ENCODE data around the gene ASPA.

The ASPA gene

DNA sequence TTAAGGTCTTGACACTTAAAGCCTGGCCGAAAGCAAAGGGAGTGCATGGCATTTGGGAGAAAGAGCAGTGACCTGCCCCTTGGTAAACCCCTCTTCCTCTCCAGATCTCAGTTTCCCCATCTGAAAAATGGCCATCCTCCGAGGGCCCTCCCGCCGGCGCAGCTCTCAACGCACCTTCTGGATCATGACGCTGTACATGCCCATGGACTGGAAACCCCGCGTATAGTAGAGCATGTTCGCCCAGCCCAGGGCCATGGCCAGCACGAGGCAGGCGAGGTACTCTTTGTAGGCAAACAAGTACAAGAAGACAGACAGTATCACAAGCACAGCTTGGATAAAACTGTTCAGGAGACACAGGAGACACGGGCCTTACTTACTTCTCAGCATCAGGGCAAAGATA lies 48.2 kb downstream of the ASPA start:
- Mint-ChIP-seq H3K27ac (no peak overlapping the region), H3K4me3 (no peak overlapping the region)

DNA sequence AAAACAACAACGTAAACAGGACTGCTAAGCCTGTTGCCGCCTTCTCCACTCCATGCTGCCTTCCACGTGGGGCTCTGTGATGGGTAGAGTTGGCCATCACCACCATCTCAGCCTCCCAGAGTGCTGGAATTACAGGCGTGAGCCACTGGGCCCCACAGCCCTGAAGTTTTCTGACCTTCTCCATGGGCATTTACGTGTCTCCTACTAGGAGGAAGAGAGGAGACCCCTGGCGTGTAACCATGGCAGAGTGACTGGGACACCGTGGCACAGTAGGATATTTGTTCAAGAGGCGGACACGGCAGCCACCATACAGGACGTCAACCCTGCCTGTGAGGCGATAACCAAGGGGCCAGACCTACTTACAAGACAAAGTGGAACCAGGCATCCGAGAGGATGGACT lies 50.7 kb downstream of the ASPA start:
- no peak overlapping the region for H3K4me3 Mint-ChIP-seq

More for the DNA sequence above, 48.2 kb downstream of the ASPA start:
- no peak for DNase-seq
- no peaks in the 10 kb centered on the region for H3K36me3 Mint-ChIP-seq (ENCODE audit: low read depth)
- peaks cover 11% of the 10 kb centered on the region for H3K27me3 Mint-ChIP-seq (ENCODE audit: low read depth, poor library complexity)
- TF ChIP-seq, protein P1, sequence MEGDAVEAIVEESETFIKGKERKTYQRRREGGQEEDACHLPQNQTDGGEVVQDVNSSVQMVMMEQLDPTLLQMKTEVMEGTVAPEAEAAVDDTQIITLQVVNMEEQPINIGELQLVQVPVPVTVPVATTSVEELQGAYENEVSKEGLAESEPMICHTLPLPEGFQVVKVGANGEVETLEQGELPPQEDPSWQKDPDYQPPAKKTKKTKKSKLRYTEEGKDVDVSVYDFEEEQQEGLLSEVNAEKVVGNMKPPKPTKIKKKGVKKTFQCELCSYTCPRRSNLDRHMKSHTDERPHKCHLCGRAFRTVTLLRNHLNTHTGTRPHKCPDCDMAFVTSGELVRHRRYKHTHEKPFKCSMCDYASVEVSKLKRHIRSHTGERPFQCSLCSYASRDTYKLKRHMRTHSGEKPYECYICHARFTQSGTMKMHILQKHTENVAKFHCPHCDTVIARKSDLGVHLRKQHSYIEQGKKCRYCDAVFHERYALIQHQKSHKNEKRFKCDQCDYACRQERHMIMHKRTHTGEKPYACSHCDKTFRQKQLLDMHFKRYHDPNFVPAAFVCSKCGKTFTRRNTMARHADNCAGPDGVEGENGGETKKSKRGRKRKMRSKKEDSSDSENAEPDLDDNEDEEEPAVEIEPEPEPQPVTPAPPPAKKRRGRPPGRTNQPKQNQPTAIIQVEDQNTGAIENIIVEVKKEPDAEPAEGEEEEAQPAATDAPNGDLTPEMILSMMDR (IDR thresholded peaks at IDR 0.05), result no peak
- peaks cover 18% of the 10 kb centered on the region for H3K4me1 Mint-ChIP-seq
- H3K9me3 Mint-ChIP-seq, result no peaks in the 10 kb centered on the region

DNA sequence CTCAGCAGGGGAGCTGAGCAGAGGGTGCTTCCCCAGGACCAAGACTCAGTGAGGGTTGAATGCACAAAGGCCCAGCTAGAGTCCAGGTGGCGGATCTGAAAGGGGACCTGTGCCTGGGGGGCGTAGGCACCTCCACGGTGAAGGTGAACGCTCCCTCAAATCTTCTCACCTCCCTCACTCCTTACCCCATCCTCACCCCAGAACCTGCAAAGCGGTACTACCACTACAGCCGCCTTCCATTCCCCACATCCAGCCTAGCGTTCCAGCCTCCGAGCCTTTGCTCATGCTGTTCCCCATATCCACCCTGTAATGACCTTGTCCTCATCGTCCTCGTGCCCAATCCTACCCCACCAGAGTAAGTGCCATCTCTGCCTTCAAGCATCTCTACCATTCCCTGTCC lies 51.2 kb downstream of the ASPA start:
- TF ChIP-seq, protein P1 (IDR thresholded peaks at IDR 0.05), result no peak
- Mint-ChIP-seq H3K4me1 (peaks cover 18% of the 10 kb centered on the region), H3K4me3 (no peak overlapping the region), H3K36me3 (ENCODE audit: low read depth) (no peaks in the 10 kb centered on the region), H3K9me3 (no peaks in the 10 kb centered on the region), H3K27me3 (ENCODE audit: low read depth, poor library complexity) (peaks cover 14% of the 10 kb centered on the region), H3K27ac (no peak overlapping the region)
- DNase-seq, result no peak

More for the DNA sequence above, 50.7 kb downstream of the ASPA start:
- Mint-ChIP-seq H3K4me1 (peaks cover 18% of the 10 kb centered on the region), H3K27me3 (ENCODE audit: low read depth, poor library complexity) (peaks cover 14% of the 10 kb centered on the region), H3K27ac (no peak overlapping the region), H3K36me3 (ENCODE audit: low read depth) (no peaks in the 10 kb centered on the region), H3K9me3 (no peaks in the 10 kb centered on the region)
- TF ChIP-seq, protein P1 (IDR thresholded peaks at IDR 0.05), result no peak
- DNase-seq, result no peak

DNA sequence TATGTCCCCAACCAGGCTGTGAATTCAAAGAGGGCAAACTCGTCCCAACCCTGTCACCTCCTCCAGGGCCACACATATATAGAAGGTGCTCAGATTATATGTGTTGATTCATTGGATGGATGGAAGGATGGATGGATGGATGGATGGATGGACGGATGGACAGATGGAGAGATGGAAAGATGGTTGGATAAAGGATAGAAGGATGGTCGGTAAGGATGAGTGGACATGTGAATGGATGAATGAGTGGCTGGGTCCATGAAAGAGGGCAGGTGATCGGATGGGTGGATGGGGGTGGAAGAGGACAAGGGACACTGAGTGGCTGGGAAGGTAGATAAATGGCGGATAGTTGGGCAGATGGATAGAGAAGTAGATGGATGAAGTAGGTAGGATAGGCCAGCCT lies 51.7 kb downstream of the ASPA start:
- TF ChIP-seq, protein P1 (IDR thresholded peaks at IDR 0.05), result no peak
- H3K36me3 Mint-ChIP-seq (ENCODE audit: low read depth), result no peaks in the 10 kb centered on the region
- H3K4me3 Mint-ChIP-seq, result no peak overlapping the region
- DNase-seq, result no peak
- no peaks in the 10 kb centered on the region for H3K9me3 Mint-ChIP-seq
- H3K27ac Mint-ChIP-seq, result no peak overlapping the region
- peaks cover 14% of the 10 kb centered on the region for H3K27me3 Mint-ChIP-seq (ENCODE audit: low read depth, poor library complexity)
- peaks cover 18% of the 10 kb centered on the region for H3K4me1 Mint-ChIP-seq

DNA sequence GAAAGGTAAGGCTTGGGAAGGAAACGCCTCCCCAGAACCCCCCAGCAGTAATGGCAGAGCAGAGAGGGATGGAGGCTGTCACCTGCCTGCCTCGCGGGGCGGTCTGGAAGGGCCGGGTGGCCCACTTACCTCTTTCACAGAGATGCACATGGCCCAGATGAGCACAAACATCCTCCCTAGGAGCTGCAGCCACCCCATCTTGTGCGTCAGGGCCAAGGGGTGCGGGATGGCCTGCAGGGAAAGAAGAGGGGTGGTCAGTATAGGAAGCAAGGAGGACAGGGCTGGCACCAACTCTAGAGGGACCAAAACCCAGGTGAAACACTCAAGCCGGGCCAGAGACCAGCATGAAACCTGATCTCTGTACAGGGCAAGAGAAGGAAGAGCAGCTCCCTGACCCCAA lies 52.1 kb downstream of the ASPA start:
- H3K4me3 Mint-ChIP-seq, result no peak overlapping the region
- peaks cover 18% of the 10 kb centered on the region for H3K4me1 Mint-ChIP-seq
- H3K9me3 Mint-ChIP-seq, result no peaks in the 10 kb centered on the region
- DNase-seq, result no peak
- H3K27ac Mint-ChIP-seq, result no peak overlapping the region
- peaks cover 14% of the 10 kb centered on the region for H3K27me3 Mint-ChIP-seq (ENCODE audit: low read depth, poor library complexity)
- no peaks in the 10 kb centered on the region for H3K36me3 Mint-ChIP-seq (ENCODE audit: low read depth)
- TF ChIP-seq, protein P1 (IDR thresholded peaks at IDR 0.05), result no peak

DNA sequence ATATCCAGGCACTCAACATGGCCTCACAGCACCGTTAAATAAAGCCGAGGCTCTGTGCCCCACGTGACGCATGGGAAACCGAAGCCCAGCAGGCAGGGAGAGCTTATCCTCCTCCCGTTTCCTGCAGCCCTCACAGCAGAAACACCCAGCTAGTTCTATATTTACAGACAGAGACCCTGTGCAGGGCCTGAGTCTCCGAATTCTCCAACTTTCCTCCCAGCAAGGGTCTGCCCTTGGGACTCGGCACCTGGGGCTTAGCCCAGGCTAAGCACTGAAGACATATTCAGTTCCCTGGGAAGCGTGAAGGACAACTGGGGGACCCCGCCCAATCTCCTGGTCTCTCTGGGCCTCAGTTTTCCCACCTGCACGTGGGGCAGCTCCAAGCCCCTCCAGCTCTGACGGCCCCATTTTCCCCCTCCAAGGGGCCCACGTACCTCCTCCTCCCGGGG lies 52.6 kb downstream of the ASPA start:
- H3K27ac Mint-ChIP-seq, result no peak overlapping the region
- no peak for DNase-seq
- no peak overlapping the region for H3K4me3 Mint-ChIP-seq
- H3K36me3 Mint-ChIP-seq (ENCODE audit: low read depth), result no peaks in the 10 kb centered on the region
- H3K9me3 Mint-ChIP-seq, result no peaks in the 10 kb centered on the region
- peaks cover 23% of the 10 kb centered on the region for H3K4me1 Mint-ChIP-seq
- peaks cover 14% of the 10 kb centered on the region for H3K27me3 Mint-ChIP-seq (ENCODE audit: low read depth, poor library complexity)
- TF ChIP-seq, protein P1 (IDR thresholded peaks at IDR 0.05), result no peak
